Measurements from ENCODE around the gene KLHDC10.
A peak's percentile ranks its signal among the peaks of the same experiment; 100 is the strongest.
"Not testable (repeated sequence)": the region's sequence is repeated elsewhere in the genome, so short reads cannot be mapped to it uniquely, and the experiment has no call there.

The KLHDC10 gene, protein sequence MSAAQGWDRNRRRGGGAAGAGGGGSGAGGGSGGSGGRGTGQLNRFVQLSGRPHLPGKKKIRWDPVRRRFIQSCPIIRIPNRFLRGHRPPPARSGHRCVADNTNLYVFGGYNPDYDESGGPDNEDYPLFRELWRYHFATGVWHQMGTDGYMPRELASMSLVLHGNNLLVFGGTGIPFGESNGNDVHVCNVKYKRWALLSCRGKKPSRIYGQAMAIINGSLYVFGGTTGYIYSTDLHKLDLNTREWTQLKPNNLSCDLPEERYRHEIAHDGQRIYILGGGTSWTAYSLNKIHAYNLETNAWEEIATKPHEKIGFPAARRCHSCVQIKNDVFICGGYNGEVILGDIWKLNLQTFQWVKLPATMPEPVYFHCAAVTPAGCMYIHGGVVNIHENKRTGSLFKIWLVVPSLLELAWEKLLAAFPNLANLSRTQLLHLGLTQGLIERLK

DNA sequence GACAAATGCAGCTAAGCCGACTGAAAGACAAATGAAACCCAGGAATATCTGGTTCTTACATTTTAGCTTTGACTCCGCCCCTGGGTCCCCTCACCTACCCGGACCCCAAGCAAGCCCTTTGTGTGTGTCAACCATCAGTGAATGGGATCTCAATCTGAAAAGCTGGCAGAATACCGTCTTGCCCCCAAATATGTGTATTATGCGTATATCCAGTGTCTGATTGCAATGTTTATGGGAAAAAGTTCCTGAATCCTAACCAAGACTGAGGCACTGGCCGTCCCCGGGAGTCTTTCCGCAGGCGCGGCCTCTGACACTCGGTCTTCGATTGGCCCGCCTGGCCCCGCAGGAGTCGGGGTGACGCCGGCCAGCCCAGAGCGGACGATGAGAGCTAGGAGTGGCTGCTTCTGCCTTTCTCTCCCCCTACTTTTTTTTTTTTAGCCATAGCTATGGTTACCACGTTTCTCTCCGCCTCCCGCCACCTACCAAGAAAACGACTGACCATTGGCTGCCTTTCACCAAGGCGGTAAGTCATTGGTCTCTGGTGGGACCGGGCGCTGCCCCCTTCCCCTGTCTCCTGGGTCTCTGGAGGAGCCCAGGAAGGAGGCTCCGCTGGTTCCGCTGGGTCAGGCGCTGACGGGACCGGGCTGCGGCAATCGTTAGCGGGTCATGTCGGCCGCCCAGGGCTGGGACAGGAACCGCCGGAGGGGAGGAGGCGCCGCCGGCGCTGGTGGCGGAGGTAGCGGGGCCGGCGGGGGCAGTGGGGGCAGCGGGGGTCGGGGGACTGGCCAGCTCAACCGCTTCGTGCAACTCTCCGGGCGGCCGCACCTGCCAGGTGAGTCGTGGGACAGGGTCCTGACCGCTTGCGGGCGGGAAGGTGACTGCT, at the start of gene KLHDC10:
Gene KLHDC10, plus strand, starts transcription at position 557 of the 883 bp plus-strand sequence. Its CDS starts 110 bp downstream, at position 667.
- peak; percentile 95 for DNase-seq

DNA sequence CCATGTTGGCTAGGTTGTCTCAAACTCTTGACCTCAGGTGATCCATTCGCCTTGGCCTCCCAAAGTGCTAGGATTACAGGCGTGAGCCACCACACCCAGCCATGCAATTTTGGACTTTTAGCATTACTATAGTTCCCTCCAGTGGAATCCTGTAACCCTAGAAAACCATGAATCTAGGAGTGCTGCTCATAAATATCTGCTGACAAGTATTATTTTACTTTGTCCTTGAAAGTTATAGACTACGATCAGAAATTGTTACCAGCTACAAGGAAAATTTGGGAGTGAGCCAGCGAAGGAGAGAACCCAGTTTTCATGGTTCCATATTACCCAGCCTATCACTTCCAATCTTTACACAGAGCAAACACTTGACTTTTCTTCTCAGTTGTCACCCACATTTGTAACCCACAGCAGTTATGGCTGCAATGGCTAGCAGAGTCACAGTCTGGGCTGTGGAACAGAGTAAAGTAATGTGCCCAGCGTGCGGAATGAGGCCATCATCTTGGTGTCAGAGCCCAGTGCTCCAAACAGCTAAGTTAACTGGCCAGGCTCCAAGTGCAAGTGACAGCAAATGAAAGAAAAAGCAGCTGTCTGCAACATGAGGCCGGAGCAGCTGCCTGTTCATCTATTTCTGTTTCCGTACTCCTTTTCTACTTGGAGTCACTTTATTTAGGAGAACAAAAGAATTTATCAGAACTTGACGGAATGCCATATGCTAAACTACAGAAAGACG, 49.1 kb upstream of the KLHDC10 start:
- no peak for DNase-seq

DNA sequence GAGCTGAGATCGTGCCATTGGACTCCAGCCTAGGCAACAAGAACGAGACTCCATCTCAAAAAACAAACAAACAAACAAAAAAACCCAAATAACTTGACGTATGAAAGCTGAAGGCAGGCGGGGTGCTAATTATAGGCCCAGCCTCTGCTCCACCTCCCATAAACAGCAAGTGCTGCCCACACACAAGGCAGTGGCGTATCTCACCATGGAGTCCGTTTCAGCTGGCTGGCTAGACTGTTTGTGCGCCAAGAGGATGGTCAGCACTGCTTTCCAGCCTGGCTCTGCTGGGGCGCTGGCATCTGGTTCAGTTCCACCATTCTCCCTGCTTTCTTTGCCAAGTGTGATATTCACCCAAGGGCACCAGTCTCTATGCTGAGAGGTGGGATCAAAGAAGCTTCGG, 48.2 kb upstream of the KLHDC10 start:
- DNase-seq, result no peak

DNA sequence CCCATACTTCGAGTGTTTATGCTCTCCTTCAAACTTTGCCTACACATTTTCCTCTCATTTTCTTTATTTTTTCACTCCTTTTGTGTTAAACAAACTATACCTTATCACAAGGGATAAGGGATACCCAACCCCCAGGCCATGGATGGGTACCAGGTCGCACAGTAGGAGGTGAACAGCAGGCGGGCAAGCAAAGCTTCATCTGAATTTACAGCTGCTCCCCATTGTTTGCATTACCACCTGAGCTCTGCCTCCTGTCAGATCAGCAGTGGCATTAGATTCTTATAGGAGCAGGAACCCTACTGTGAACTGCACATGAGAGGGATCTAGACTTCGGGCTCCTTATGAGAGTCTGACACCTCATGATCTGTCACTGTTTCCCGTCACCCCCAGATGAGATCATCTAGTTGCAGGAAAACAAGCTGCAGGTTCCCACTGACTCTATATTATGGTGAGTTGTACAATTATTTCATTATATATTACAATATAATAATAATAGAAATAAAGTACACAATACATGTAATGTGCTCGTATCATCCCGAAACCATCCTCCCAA, 47.6 kb upstream of the KLHDC10 start:
- no peak for DNase-seq

DNA sequence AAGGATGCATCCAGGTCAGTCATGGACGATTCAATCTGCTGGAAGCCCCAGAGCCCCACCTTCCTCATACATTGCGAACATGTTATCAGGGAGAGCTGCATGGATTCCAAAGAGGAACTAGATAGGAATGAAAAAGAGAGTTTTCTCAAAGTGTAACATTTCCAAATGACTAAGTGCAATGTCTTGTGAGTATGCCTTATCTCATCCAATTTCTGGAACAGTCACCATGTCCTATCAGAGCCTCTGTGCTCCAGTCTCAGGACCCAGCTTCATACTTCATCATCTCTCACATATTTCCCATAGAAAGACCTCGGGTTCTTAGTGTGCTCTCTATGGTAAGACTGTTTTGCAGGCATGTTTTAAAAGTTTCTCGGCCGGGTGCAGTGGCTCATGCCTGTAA, 45.9 kb upstream of the KLHDC10 start:
- DNase-seq, result peak; percentile 35

DNA sequence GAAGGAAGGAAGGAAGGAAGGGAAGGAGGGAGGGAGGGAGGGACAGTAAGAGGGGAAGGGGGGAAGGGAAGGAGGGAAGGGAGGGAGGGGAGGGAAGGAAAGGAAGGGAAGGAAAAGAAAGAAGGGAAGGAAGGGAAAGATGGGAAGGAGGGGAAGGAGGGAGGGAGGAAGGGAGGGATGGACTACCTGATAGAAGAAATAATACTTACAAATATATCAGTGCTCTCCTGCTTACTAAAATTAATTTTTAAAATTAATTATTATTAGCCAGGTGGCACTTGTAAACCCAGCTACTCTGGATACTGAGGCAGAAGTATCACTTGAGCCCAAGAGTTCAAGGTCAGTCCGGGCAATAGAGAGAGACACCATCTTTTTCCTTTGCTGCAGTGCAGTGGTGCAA, 37.6 kb upstream of the KLHDC10 start:
- DNase-seq, result no peak

DNA sequence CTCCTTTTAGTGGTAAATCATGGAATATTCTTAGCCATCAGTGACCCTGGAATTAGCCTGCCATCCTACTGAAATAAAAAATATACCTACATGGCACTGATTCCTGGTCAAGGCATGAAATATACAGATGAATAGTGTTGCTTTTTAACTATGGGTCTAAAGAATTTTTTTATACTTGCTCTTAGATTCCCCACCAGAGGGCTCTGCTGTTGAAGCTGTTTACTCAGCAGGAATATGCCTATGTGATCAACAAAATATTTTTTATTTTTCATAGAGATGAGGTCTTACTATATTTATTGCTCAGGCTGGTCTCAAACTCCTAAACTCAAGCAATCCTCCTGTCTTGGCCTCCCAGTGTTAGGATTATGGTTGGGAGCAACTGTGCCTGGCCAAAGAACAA, 32.6 kb upstream of the KLHDC10 start:
- no peak for DNase-seq

DNA sequence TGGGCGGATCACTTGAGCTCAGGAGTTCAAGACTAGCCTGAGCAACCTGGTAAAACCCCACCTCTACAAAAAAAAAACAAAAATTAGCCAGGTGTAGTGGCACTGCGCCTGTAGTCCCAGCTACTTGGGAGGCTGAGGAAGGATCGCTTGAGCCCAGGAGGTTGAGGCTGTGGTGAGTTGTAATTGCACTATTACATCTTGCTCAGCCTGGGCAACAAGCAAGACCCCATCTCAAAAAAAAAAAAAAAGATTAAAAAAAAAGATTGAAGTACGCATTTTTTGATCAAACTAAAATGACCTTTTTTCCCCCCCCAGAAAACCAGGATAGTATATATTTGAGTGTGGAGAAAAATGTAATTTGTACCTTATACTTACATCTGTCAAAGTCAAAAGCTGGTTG, 29.8 kb upstream of the KLHDC10 start:
- no peak for DNase-seq

DNA sequence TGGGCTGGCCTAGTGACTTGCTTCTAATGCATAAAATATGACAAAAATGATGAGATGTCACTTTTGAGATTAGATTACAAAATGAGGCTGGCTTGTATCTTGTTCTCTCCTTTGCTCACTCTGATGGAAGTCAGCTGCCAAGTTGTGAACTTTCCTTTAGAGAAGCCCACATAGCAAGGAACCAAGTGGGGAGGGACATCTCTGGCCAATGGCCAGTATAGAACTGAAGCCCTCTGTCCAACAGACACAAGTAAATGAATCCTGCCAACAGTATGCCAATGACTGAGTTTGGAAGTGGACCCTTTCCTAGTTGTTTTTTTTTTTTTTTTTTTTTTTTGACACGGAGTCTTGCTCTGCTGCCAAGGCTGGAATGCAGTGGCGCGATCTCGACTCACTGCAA, 22.5 kb upstream of the KLHDC10 start:
- peak; percentile 9 for DNase-seq

DNA sequence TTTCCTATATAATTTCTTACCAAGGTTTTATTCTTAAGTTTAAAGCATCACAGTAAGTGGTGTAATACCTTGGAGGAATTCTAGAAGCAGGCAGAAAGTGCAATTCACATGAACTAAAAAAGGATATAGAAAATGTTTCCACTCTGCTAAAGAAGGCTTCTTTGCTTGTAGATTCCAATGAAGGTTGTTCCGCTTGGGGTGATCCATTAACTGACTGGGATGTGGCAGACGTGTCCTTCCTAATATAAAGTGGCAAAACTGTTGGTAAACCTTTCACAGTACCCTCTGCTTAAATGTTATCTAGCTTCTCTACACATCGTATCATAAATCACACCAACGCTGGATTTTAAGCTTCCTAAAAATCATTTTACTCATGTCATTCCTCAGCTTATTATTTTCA, 21.4 kb upstream of the KLHDC10 start:
- no peak for DNase-seq

DNA sequence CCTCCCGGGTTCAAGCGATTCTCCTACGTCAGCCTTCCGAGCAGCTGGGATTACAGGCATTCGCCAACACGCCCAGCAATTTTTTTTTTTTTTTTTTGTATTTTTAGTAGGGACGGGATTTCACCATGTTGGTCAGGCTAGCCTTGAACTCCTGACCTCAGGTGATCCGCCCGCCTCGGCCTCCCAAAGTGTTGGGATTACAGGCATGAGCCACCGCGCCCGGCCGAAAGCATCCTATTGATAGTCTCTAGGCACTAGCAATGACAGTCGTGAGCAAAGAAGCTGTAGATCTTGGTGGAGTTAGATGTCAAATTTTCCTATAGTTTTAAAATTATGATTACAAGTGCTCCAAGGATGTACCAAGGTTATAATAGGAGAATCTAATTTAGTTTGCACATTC, 18.1 kb upstream of the KLHDC10 start:
- not testable (repeated sequence) for DNase-seq

DNA sequence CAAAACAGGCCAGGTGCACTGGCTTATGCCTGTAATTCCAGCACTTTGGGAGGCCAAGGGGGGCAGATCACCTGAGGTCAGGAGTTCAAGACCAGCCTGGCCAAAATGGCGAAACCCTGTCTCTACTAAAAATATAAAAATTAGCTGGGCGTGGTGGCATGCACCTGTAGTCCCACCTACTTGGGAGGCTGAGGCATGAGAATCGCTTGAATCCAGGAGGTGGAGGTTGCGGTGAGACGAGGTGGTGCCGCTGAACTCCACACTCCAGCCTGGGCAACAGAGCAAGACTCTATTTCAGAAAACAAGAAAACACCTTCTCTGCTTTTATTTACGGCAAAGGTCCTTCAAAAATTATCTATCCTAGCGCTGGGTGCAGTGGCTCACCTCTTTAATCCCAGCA, 15.1 kb upstream of the KLHDC10 start:
- DNase-seq, result not testable (repeated sequence)

DNA sequence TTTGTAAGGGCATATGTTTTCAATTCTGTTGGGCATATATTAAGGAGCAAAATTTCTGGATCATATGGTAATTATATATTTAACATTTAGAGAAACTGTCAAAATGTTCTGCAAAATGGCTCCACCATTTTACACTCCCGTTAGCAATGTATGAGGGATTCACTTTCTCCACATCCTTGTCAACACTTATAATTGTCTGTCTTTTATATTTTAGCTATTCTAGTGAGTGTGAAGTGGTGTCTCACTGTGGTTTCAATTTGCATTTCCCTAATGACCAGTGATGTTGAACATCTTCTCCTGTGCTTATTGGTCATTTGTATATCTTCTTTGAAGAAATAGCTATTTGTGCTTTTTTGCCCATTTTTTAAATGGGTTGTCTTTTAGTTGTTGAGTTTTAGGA, 8.1 kb upstream of the KLHDC10 start:
- DNase-seq, result no peak

DNA sequence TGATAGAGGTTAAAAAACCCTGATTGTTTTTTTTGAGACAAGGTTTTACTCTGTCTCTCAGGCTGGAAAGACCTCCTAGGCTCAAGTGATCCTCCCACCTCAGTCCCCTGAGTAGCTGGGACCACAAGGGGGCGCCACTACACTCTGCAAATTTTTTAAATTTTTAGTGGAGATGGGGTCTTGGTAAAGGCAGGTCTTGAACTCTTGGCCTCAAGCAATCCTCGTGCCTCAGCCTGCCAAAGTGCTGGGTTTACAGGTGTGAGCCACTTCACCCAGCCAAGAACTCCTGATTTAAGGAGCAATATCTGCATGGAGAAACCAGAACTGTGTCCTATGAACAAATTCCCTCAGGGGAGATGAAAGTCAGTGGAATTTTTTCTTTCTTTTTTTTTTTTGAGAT, 7.3 kb upstream of the KLHDC10 start:
- peak; percentile 11 for DNase-seq

DNA sequence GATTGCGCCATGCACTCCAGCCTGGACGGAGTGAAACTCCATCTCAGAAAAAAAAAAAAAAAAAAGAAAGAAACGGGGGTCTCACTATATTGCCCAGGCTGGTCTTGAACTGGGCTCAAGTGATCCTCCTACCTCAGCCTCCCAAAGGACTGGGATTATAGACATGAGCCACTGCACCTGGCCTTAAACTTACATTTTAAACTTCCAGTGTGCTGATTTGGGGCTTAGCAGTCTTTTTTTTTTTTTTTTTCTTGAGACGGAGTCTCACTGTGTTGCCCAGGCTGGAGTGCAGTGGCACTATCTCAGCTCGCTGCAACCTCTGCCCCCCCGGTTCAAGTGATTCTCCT, 5.8 kb upstream of the KLHDC10 start:
- not testable (repeated sequence) for DNase-seq

DNA sequence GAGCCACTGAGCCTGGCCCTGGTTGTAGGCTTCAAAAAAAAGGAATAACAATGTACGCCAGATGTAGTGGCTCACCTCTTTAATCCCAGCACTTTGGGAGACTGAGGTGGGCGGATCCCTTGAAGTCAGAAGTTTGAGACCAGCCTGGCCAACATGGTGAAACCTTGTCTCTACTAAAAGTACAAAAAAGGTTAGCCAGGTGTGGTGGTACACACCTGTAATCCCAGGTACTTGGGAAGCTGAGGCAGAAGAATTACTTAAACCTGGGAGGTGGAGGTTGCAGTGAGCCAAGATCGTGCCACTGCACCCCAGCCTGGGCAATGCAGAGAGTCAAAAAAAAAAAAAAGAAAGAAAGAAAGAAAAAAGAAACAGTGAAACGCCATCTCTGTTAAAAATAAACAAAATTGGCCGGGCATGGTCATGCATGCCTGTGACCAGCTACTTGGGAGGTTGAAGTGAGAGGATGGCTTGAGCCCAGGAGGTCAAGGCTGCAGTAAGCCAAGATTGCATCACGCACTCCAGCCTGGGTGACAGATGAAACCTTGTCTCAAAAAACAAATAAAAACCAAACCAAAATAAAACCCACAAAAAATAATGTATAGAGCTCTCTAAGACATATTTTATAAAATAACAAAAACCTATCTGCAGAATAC, 4.7 kb upstream of the KLHDC10 start:
- no peak for DNase-seq

DNA sequence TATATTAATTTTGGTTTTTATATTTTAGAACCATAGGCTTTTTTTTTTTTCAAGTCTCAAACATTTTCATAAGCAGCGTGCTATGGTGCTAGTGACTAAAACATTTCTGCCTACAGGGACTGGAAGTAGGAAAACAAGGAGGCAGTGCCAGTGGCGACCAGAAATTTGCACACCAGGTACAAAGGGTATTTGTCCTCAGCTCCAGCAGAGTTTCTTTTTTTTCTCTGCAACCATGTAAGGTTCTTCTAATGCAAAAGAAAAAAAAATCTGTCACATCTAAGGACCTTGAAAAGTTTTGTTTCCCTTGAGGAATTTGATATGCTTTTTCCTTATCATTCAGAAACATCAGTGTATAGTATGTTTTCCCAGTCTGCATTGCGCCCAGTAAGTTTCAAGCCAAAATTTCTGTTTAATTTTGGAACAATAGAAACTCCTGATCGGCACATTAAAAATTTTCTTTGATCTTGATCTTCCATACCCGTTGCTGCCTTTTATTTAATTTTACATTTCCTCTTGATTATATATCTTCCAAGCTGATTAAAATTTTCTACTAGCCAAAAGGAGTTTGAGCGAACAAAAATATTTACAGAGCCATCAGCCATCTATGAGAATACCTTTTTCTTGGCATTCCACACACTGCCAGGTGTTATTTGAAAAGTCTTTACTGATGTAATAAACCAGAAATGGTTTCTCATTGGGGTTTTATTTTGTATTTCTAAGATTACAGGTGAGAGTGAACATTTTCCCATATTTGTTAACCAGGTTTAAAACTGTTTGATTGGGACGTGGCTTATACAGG, 956 bp upstream of the KLHDC10 start:
- DNase-seq, result no peak

DNA sequence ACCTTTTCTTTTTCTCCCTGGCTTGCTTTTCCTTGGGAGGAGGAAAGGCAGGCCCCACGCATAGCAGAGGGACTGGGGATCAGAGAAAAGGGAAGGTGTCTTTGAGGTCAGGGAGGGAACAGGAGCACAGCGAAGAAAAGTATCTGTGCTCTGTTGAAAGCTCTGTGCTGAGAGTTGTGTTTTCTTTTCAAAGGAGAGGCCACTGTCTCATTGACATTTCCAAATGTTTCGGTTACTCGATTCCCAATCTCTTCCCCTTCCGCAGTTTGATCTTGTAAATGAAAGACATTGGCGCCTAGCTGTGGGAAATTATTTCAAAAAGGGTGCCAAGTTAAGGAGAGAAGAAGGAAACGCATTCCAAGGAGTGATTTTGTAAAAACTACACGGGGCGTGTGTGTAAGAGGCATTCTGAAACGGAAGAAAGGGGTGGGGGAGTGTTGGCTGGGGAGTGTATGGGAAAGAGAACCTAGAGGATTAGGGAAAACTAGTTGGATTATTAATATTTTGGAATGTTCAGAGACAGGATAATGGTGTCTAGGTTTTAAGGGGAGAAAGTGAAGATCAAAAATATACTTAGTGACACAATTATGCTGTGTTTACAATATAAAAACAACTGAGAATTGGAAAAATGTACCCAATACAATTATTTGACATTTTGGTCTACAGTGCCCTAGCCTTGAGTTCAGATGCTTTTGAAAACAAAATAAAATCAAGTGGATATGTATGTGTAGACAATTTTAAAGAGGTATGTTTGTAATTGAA, 708 bp downstream of the KLHDC10 start:
- peak; percentile 6 for DNase-seq

DNA sequence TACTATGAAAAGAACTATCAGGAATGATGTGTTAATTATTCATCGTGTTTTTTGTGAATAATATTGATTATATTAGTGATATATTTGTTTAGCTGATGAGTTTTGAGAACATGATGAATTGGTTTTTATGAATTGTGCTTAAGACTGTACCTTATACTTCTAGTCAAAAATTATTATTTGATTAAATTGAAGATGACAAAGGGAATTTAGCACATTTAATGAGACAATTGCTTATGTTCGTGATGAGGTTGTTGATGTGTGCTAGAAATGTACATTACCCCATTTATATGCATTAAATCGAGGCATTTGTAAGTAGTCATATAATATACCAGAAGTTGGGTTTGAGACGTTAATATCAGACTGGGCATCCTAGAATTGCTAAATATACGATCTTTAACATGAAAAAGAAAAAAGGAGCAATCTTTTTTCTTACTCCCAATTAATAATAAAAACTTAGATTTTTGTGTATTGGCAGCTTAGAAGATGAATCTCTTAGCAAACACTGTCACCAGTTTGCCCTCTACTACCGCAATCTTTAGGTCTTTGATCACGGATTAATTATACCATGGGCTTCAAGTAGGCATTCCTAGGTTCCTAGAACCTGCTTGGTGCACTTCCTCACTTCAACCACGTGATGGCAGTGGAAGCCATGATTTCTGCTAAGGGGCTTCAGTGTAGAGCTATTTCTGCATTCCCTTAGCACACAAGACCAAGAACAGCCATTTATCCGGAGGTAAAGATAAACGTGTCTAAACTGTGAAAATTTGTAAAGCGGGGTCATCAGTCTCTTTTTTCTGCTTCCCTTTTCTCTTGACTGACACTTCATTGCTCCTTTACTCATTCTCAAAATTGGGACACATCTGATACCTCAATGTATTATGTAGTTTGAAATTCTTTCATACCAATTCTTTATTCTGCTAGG, 1.6 kb downstream of the KLHDC10 start:
- peak; percentile 71 for DNase-seq
